CD4-positive, alpha-beta T cell treated with Interleukin-6 for 4 hours (primary cell): ENCODE results near the gene S100A9.

Source experiments
- DNase-seq: peaks from one replicate; pipeline ENCODE4 v3.0.0-alpha.2; 2020; ENCODE audit warnings: mixed read lengths

S100A9 gene

GRCh38 chr1:153361480-153362109, 3.9 kb downstream of the S100A9 start:
- no peak for DNase-seq

GRCh38 chr1:153362187-153362775, 4.6 kb downstream of the S100A9 start:
- no peak for DNase-seq

- no peak for DNase-seq
These were observed 6.0 kb downstream of the S100A9 start for GRCh38 chr1:153363641-153364040.

- no peak for DNase-seq
These were observed 6.5 kb downstream of the S100A9 start for GRCh38 chr1:153364156-153364555.

GRCh38 chr1:153364766-153365666, 7.4 kb downstream of the S100A9 start:
- no peak for DNase-seq

GRCh38 chr1:153365696-153366095, 8.0 kb downstream of the S100A9 start:
- no peak for DNase-seq

GRCh38 chr1:153366261-153366660, 8.6 kb downstream of the S100A9 start:
- no peak for DNase-seq

- no peak for DNase-seq
These were observed 9.4 kb downstream of the S100A9 start for GRCh38 chr1:153367090-153367489.

GRCh38 chr1:153368495-153368894, 10.8 kb downstream of the S100A9 start:
- DNase-seq: no peak

- no peak for DNase-seq
These were observed 12.5 kb downstream of the S100A9 start for GRCh38 chr1:153370146-153370545.

- no peak for DNase-seq
These were observed 13.6 kb downstream of the S100A9 start for GRCh38 chr1:153371231-153371630.

- no peak for DNase-seq
These were observed 14.9 kb downstream of the S100A9 start for GRCh38 chr1:153372571-153372970.

- DNase-seq: no peak
These were observed 16.4 kb downstream of the S100A9 start for GRCh38 chr1:153374071-153374470.

- no peak for DNase-seq
These were observed 17.9 kb downstream of the S100A9 start, which contains the start of gene S100A12 for GRCh38 chr1:153375511-153375910. TSS of gene S100A12 (minus strand) at chr1:153375621. CDS start at chr1:153374592, 1,029 bp downstream.

GRCh38 chr1:153379591-153379990, 21.9 kb downstream of the S100A9 start:
- DNase-seq: no peak

GRCh38 chr1:153380711-153381110, 23.1 kb downstream of the S100A9 start:
- no peak for DNase-seq

- DNase-seq: no peak
These were observed 27.4 kb downstream of the S100A9 start for GRCh38 chr1:153384958-153385580.

- no peak for DNase-seq
These were observed 28.8 kb downstream of the S100A9 start for GRCh38 chr1:153386500-153386901.

GRCh38 chr1:153387001-153387400, 29.3 kb downstream of the S100A9 start:
- no peak for DNase-seq

GRCh38 chr1:153387785-153388184, 30.1 kb downstream of the S100A9 start:
- DNase-seq: no peak

GRCh38 chr1:153389401-153389800, 31.7 kb downstream of the S100A9 start:
- no peak for DNase-seq

- no peak for DNase-seq
These were observed 32.6 kb downstream of the S100A9 start for GRCh38 chr1:153389973-153390879.
